GM21723 (cell line): Measurements from ENCODE around the gene WNT5A.

ENCODE experiments used
- ATAC-seq: cut with Tn5 transposase; IDR thresholded peaks from one replicate; pipeline ENCODE4 v1.9.1; 2021; ENCODE audit warnings: mild to moderate bottlenecking, moderate library complexity; ENCODE audit not compliant: unreplicated experiment

Gene WNT5A

DNA sequence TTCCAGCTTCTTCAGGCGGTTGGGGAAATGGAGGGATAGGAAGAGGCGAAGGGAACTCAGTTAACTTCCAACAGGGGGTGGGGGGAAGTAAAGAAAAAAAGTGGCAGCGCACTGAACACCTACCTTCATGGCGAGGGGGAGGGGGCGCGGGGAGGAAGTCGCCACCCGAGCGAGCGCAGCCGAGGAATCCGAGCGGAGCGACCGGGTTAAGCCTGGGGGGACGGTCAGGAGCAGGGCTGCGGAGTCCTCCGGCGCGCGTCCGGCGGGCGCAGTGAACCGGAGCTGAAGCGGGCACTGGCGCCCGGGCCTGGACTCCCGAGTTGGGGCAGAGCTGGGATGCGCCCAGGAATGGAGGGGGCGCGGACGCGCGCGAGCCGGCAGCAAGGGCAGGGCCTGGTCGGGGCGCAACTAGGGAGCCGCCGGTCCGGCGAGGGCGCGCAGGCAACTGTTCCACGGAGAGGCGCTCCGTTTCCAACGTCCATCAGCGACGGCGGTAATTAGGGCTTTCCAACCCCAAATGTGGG lies at the start of gene WNT5A:
Gene WNT5A, minus strand, starts transcription at position 450 of the 524 bp plus-strand sequence. Its CDS starts 321 bp downstream, at position 129.
- no peak for ATAC-seq

DNA sequence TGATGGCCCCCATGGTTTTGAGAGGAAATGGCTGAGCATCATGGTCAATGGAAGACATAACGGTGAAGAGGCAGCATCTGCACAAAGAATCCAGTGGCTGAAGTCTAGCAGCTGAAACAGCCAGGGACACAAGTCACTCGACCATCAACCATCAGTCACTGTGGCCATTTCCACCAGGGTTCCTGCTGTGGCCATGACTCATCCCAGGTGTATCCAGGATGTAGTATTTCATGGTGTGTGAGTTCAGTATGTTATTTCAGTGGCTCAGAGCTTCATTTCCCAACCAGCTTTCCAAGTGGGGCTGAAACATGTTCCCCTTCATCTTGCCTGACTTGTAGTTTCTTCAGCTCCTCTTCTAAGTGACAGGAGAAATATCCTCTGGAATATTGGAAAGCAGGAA lies 47.8 kb upstream of the WNT5A start:
- no peak for ATAC-seq

DNA sequence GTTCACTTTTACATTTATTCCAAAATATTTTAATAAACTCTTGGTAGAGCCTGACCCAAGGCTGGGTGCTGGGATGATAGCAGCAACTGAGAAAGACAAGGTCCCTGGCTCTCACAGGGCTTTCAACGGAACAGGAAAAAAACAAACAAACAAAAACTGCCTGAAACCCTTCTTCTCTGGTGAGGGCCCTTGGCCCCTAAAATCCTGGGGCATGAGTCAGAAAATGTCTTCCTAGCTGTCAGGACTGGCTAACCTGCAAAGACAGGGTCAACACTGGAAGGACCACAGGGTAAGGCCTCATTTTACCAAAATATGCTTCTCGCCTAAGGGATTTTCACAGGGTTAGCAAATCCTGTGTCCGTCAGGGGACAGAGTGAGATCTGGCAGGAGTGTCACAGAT lies 45.7 kb upstream of the WNT5A start:
- no peak for ATAC-seq

DNA sequence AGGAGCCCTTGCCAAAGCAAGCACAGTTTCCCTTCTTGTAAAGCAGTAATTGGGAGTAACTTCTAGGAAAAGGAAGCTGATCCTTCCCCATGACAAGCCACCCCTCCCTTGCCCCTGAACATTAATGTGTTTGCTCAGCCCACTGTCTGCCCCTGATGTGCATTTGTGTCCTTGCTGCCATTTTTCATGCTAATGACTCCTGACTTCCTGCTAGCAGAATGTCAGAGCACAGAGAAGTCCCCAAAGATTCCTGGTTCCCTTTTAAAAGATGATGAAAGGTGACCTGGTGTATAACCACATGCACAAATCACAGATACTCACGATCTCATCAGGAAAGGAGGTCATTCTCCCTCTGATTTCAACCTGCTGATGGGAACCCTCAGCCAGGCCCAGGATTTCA lies 44.2 kb upstream of the WNT5A start:
- no peak for ATAC-seq

DNA sequence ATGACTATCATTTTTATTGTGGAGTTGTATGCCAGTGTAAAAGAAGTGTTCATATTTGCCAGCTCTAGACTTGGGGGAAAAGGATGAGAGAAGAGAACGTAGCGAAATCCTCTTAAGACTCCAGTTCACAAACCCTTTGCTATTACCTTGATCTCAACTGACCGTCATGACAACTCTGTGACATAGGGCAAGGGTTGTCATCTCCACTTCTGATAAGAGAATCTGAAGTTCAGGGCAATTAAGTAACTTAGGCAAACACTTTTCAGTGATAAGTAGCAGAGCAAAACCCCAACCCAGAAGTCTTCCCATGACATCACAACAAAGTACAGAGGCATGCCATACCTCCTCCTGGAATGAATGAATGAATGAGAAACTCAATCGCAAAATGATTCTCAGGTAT lies 40.3 kb upstream of the WNT5A start:
- ATAC-seq = no peak

DNA sequence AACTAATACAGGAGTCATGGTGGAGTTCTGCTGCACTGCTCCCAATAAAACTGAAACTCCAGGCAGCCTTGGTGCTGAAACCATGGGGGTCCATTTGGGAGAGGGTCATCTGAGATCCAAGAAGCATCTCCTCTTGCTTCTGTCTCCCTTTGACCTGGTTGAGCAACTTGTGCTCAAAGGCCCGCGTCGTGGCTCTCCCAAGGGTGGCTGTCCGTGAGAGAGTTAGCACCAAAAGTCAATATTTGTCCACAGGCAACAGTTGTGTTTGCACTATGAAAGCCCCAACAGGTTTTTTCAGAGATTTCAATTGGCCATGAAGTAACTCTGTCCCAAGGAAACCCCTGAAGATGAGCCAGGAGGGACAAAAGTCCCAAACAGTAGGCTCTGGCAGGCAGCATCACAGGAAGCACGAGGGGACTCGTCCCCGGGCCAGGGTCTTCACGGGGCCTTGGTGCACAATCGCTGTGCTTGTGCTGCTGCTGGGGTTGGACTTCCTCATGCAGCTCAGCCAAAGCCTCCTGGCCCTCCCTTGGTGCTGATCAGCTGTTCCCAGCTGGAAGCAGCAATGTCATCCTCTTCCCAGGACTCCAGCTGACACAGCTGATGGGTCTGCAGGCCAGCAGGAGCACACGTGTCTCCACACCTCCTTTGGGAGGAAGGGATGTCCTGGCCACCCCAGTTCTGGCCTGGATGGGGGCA lies 39.4 kb upstream of the WNT5A start:
- no peak for ATAC-seq

DNA sequence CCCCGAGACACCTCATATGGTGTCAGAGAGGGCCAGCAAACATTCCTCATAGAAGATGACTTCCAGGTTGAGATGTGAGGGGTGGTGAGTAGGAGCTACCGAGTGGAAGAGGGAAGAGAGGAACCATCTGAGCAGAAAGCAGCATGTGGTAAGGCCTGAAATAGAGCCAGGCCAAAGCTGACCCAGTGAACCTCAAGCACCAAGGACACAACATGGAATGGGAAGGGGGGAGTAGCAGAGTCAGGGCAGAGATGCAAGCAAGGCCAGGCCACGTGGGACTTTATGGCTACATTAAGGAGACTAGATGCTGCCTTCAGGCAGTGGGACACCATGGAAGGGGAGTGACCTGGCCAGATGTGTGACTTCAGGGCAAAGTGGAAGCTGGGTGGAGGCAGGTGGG lies 38.3 kb upstream of the WNT5A start:
- ATAC-seq = no peak

DNA sequence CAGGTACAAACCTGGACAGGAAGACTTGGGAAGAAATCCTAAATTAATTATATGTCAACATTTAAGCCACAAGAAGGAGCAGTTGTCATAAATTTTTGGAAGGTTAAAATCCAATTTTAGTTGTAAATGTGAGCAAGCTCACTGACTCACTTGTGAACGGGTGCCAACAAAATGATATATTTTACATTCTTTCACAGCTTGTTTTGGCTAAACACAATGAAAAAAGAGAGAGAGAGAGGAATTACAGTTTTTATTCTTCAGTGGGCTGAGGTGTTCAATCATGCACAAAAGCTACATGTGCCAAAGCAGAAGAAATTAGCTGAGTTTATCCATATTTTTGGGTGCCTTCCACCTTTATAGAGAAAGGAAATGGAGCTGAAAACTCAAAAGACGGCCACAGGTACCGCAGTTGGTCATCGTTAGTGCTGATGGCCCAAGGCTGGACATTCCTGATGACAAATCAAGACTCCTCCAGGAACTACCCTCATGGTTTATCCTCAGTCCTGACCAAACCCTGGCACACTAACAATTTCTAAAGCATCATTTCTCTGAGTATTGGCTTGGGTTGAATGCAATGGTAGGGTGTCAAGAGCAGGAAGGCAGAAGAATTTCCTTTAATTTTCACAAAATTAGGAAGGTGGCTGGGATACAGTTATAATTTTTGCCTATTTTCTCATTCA lies 37.6 kb upstream of the WNT5A start:
- ATAC-seq = no peak

DNA sequence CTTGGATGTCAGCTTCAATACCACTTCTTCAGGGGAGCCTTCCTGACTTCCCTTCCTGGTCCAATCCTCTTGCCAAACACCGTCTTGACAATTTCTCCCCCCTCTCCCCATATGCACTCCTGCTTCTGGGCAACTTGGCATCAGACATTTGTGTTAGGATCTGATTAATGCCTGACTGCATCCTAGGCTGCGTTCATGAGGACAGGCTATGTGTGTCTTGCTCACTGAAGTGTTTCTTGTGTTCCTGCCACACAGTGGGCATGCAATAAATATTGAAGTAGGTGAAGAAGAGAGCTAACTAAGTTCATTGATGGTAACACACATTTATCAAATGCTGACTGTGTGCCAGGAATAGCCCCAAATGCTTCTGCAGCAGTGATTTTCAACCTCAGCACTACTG lies 36.4 kb upstream of the WNT5A start:
- ATAC-seq = no peak

DNA sequence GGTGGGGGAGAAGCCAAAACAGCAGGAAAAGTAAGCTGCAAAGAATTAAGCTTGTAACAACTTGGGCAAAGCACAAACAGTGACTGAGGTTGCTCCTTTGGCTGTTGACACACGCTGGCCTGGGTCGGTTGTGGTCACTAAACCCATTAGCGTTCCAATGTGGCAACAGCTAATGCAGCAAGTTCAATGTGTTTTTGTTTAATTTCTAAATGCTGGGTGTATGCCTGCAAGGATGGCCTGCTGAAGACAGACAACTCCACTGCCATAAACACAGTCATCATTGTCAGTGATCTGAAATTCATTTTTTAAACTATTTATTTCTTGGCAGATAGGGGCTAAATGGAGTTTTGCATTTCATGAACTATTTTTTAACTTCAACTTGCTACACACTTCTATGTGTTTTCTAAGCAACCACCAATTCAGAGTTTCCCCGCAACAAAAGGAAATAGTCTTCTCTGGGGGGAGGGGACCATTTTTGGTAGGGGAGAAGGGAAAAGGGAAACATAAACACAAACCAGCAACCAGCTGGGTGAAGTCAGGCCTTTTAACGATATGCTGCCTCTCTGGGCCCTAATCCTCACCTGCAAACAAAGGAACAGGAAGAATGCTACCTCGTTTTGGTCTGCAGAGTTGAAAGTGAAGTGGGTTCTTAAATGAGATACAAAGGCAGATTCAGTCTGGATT lies 34.8 kb upstream of the WNT5A start:
- ATAC-seq = no peak

DNA sequence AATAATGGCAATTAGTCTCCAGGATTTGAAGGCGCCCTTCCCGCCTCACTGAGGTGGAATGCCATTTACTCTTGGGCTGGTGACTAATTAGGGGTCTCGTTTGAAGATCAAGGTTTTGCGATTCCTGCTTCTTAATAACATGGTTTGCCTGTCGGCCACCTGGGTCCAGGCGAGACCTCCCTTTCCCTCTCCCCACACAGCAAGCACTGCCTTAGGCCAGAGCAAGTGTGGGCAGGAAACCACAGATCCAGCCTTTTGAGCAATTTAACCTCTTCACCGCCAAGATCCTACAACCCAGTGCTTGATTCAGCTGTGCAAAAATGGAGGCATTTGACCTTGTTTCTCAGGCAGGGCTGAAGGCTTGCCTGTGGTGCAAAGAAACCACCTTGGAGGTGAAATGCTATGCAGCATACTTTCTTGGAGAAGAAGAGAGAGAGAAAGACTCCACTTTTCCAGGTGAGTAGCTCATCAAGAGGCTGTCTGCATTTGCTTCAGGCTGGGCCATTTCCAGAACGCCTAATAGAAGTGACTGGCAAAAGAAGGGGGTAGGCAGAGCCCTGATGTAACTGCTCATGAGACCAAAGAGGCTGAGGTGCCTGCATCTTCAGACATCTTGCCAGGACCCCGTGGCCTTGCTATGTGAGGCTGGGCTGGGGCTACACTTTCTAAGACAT lies 34.1 kb upstream of the WNT5A start:
- ATAC-seq = no peak

DNA sequence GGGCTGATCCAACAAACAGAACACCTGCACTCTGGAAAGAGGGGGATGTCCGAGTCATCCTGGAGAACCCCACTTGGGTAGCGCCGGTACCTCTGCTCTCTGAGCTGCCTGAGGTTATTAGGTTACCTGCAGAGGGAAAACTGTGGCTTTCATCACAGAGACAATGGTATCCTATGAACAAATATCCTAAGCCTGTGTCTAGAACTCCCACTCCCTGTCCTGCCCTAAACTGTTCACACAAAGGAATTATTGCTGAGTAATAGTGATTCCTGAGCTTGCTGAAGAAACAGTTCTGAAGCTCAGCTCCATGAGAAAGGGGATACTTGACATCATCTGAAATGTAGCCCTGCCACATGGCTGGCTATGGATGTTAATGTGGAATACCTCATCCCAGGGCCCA lies 31.9 kb upstream of the WNT5A start:
- ATAC-seq = no peak

DNA sequence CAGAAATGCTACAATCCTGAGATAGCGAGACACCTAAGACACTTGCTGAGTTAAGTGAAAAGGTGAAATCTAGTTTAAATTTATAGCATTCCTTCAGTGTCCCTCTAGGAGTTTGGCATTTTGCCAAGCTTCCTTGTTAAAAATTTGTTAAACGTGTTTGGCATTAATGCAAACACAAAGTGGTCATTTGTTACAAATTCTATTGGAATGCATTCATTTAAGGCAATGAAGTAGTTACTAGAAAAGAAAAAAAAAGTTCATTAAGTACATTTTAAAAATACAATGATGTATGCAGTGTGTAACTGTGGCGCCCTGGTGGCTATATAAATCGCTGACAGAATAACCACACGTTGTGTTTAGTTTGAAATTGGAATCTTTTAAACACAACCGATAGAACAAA lies 31.3 kb upstream of the WNT5A start:
- ATAC-seq = no peak

DNA sequence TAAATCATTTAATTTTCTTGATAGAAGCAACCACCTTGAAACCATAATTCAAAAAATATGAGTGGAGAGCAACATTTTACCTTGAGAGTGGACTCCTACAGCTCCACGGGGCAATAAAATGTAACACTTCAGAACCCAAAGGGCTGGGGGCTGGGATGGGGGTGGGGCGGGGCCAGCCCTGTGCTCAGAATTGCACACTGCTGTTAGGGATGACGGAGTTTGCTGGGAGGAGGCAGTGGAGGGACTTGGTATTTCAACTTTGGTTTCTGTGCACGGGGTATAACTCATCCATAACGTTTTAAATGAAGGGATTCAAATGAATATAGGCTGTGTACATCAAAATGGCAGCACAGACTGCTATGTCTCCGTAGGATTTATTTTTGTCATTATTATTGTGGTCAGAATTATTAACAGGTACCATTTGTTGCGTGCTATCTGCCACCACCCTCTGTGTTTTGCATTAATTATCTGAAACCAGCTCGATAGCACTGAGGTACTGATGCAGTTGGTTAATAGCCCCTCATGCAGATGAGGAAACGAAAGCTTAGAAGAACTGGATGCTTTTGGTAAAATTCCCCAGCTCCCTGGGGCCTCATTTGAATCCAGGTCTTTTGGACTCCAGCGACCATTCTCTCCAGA lies 29.4 kb upstream of the WNT5A start:
- no peak for ATAC-seq

DNA sequence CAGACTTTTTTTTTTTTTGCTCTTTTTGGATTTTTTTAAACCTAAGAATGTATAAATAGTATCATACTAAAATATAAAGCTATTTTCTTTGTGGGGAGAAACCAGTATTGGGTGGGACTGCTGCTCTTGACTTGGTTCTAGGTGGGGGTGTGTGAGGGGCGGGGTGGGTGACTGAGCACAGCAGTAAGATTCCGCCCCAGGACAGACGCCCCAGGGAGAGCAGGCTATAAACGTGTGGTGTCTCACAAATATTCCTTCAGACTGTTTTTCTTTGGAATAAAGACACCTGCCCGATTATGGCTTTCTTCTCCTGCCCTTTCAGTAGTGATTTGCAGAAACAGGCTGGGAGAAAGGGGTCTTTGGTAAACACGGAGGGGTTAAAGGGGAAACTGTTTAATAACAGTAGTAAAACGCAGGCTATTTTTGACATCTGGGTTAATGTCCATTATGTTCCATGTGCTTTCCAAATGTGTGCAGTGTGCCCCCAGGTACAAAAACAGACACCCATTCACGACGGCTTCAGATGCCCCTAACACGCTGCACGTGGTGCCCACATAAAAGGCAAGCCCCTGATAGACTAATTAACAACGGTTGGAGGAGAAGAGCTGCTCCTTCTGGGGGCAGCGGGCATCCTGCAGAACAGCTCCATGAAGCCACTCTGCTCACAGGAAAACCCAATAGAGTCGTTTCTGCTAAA lies 28.6 kb upstream of the WNT5A start:
- no peak for ATAC-seq

DNA sequence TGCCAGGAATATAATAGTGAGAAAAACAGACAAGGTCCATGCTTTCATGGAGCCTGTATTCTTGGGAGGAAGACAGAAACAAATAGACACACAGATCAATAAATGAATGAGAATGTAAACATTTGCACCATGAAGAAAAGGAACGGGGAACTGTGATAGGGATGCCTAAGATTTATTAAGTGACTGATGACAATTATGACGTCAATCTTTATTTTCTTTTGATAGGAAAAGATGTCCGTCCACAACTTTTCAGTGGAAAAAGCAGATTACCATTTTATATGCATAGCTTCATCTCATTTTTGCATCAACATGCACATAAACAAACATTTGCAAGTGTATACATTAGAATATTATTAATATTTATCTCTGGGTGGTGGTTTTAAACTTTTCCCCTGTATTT lies 27.9 kb upstream of the WNT5A start:
- no peak for ATAC-seq

DNA sequence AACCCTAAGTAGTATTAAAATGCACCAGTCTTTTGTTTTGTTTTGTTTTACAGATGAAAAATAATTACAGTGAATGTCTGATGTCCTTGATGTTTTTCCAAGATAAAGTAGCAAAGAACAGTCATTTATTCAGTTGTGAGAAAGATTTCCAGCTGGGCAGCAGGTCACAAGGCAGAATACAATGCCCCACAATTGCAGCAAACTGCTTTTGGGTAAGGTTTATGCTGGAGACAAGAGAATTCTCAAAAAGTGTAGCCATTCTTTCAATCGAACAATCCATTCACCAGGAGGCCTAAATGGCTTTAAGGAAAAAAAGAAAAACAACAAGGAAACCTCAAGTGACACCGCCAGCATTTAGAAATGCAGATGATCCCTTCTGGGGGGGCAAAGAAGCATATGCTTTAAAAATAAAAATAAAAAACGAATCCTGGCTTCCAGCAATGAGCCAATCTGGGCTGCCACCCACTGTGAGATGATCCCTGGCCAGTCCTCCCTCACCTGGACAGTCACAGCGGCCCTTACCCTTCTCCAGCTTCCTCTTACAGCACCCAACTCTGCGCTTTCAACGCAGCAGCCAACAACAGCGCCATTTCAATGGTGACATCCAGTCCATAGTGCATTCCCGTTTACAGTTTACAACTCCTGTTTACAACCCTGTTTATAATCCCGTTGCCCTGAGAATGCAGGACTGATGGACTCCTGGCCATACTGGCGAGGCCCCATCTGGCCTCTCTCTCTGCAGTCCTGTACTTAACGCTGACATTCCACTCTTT lies 25.7 kb upstream of the WNT5A start:
- ATAC-seq = no peak

DNA sequence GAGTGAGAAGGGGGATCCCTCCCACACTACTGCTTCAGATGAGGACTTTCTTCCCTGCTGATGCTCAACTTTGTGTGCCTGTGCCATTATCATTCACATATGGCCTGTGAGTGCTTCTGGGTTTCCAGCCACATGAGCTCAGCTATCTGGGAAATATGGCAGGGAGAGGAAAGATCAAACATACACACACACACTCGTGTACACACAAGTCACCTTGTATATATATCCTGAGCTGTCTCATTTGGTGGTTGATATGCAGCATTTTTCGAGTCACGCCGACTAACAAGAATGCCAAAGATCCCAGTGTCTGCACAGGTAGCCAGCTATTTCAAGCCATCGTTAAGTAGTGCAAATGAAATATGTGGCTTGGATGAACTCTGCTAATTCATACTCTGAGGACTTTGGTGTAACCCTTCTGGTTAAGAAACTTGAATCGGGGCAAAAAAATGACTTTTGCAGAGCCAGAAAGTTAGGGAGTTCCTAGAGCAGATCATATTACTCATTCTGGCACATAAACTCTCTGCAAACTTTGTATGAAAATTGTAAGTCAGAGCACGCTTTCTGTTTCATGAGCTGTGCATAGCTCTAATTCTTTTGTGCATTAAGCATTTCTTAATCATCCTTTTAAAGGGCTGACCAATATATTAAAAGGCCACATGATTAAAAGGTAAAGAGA lies 24.9 kb upstream of the WNT5A start:
- no peak for ATAC-seq

DNA sequence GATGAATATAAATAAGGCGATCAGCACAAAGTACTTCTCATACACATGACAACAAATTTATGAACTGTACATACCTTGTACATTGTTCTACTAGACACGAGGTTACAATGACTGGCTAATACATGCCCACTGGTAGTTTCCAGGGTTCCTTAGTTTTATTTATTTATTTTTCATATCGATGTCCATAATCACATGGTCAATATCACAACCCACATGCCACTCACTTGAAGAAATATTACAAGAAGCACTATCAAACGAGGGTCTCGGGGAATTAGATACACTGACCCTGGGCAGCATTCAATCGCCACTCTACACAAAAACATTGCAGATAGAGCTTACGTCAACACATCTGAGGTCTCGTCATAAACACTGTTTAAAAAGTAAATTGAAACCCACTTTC lies 21.2 kb upstream of the WNT5A start:
- ATAC-seq = no peak
